Loucy (cell line): ENCODE measurements around the gene HHLA2.

Experiments used
- EZH2phosphoT487 ChIP-seq: fragments of 200-600 bp; IDR thresholded peaks from 2 replicates; pipeline ENCODE4 v1.6.1; 2018; ENCODE audit warnings: antibody characterized with exemption, mild to moderate bottlenecking, moderate library complexity, borderline replicate concordance
- TF ChIP-seq, protein P1 (sequence below): fragments of 200-600 bp; sonication (generic); conservative IDR thresholded peaks from 2 replicates; pipeline ENCODE4 v1.5.1; 2014; ENCODE audit warnings: mild to moderate bottlenecking, antibody characterized with exemption, low read length

DNA sequence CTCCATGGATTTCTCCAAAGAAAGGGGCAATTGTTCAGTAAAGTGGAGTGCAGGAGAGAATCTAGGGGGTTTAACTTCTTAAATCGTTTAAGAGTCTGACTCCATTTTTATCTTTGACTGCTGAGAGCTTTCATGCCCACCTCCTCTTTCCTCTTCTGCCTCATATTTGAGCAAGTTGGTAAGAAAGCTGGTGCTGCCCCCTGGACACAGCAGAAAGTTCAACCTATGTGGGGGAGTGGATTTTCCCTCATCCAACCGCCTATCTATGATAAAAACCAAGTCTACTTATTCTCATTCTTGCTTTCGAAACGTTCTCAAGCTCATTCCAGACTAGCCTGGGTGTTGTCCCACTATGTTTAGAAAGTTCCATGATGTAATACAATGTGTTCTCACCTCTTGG lies 26.0 kb downstream of the HHLA2 start:
- TF ChIP-seq, protein P1, sequence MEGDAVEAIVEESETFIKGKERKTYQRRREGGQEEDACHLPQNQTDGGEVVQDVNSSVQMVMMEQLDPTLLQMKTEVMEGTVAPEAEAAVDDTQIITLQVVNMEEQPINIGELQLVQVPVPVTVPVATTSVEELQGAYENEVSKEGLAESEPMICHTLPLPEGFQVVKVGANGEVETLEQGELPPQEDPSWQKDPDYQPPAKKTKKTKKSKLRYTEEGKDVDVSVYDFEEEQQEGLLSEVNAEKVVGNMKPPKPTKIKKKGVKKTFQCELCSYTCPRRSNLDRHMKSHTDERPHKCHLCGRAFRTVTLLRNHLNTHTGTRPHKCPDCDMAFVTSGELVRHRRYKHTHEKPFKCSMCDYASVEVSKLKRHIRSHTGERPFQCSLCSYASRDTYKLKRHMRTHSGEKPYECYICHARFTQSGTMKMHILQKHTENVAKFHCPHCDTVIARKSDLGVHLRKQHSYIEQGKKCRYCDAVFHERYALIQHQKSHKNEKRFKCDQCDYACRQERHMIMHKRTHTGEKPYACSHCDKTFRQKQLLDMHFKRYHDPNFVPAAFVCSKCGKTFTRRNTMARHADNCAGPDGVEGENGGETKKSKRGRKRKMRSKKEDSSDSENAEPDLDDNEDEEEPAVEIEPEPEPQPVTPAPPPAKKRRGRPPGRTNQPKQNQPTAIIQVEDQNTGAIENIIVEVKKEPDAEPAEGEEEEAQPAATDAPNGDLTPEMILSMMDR = peak; percentile 75
- no peak for TF ChIP-seq EZH2phosphoT487
